ENCODE data around the gene PRPH.

- TF ChIP-seq CTCF (IDR thresholded peaks at IDR 0.05) (no peak), POLR2A (IDR thresholded peaks at IDR 0.05) (no peak)
These were observed 30.5 kb upstream of the PRPH start for GRCh38 chr12:49264466-49264872.
